Body of pancreas (tissue), 4 donors: Measurements from ENCODE around the gene NSUN2. TPM values are rescaled to one million over a fixed set of nuclear protein-coding genes. Genes with fewer than 3 reads are reported as not detected.

Experiments used
- ATAC-seq: fragments of 150-250 bp; one replicate; pipeline ENCODE4 v1.9.1; 2016
- DNase-seq, 4 donors: peaks; one replicate each; pipeline ENCODE4 v3.0.0-alpha.2; 2019
- H3K27ac ChIP-seq, 4 donors: fragments of 200-600 bp; sonication (generic); 1 replicate in 3 of 4; 2 replicates in 1 of 4; pipeline versions ENCODE4 v1.5.1 to v1.6.1; 2016 to 2019; ENCODE audit warnings: mild to moderate bottlenecking in 1 of 4, mixed read lengths in 1 of 4, moderate library complexity in 1 of 4
- H3K27me3 ChIP-seq, 2 donors: fragments of 200-600 bp; sonication (generic); one replicate each; pipeline ENCODE4 v1.6.0; 2016; ENCODE audit warnings: mild to moderate bottlenecking in 1 of 2
- H3K36me3 ChIP-seq, 2 donors: fragments of 200-600 bp; sonication (generic); replicated peaks in 1 of 2; 2 replicates each; pipeline ENCODE4 v1.5.1; 2016; ENCODE audit warnings: low read depth in 2 of 2; ENCODE audit not compliant: insufficient read depth in 1 of 2
- H3K4me1 ChIP-seq: fragments of 200-600 bp; sonication (generic); one replicate; pipeline ENCODE4 v1.6.0; 2016
- H3K4me3 ChIP-seq, 2 donors: fragments of 200-600 bp; sonication (generic); 1 replicate in 1 of 2; 2 replicates in 1 of 2; pipeline ENCODE4 v1.5.1; 2016 to 2019
- H3K9me3 ChIP-seq, 3 donors: fragments of 200-600 bp; sonication (generic); 1 replicate in 2 of 3; 2 replicates in 1 of 3; pipeline ENCODE4 v1.5.1; 2016
- CTCF ChIP-seq, 7 experiments: fragments of 450-650 bp in 4 of 7; fragments of 200-600 bp in 3 of 7; sonication (generic) in 3 of 7; IDR thresholded peaks; one replicate each; pipeline ENCODE4 v1.5.1; 2016 to 2019; ENCODE audit warnings: antibody characterized with exemption in 7 of 7
- POLR2A ChIP-seq, 3 donors: fragments of 450-650 bp; IDR thresholded peaks; one replicate each; pipeline ENCODE4 v1.6.1; 2016; ENCODE audit warnings: antibody characterized with exemption in 3 of 3, mild to moderate bottlenecking in 2 of 3
- WGBS, 2 donors: methylation state at CpG; one replicate each; pipeline ENCODE4 v1.1.5; 2017; 5-methylcytosine and 5-hydroxymethylcytosine counted together
- intact Hi-C: fragments of 100-400 bp; cut with DNase I; formaldehyde crosslinking; loops from one replicate; pipeline ENCODE4 v1.15.1; 2023
- total RNA-seq, 2 donors: library from RNA; depleted of rRNA; stranded (reverse); fragments of >200 nt; gene quantifications; one replicate each; pipeline ENCODE4 v1.1.0, GENCODE V29; 2016

The NSUN2 gene
- total RNA-seq, 2 donors from 2014 or later = 35.0 to 45.8 TPM

DNA sequence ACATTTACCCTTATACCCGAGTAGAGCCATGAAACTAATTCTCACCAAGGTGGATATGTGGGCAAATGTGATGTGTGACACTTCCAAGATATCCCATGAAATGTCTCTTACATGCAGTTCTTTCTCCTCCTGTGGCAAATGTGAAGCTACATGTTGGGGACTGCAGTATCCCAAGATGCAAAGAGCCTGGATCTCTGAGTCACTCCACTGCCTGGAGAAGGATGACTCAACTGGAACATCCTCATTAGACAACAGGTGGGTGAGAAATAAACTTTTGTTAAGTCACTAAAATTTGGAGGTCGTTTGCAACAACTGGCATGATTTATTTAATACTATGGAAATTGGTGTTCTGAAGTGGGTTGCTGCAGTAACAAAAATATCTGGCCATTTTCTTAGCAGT lies 43.9 kb upstream of the NSUN2 start:
- TF ChIP-seq POLR2A (IDR thresholded peaks at IDR 0.05) (no peak), CTCF (IDR thresholded peaks at IDR 0.05) (no peak)
- Histone ChIP-seq H3K9me3 (no peaks in the 10 kb centered on the region), H3K27ac (no peak overlapping the region), H3K36me3 (no peaks in the 10 kb centered on the region), H3K4me3 (no peak overlapping the region), H3K27me3 (no peaks in the 10 kb centered on the region), H3K4me1 (no peaks in the 10 kb centered on the region)
- ATAC-seq (no peak), DNase-seq (no peak)
- intact Hi-C loops = no loop called here
- 47 to 63% methylated on average over 2 of the region's 2 CpGs for WGBS, 2 donors

GRCh38 chr5:6675784-6676491 lies 43.1 kb upstream of the NSUN2 start:
- no peak for ATAC-seq
- no peaks in the 10 kb centered on the region for H3K36me3 ChIP-seq
- no peak overlapping the region for H3K27ac ChIP-seq
- no peak for TF ChIP-seq CTCF (IDR thresholded peaks at IDR 0.05)
- TF ChIP-seq POLR2A (IDR thresholded peaks at IDR 0.05) = no peak
- intact Hi-C loops = no loop called here
- DNase-seq = no peak
- no peaks in the 10 kb centered on the region for H3K4me1 ChIP-seq
- no peaks in the 10 kb centered on the region for H3K27me3 ChIP-seq
- H3K4me3 ChIP-seq = no peak overlapping the region
- H3K9me3 ChIP-seq = no peaks in the 10 kb centered on the region
- 89 to 91% methylated on average over 5 of the region's 5 CpGs for WGBS, 2 donors

DNA sequence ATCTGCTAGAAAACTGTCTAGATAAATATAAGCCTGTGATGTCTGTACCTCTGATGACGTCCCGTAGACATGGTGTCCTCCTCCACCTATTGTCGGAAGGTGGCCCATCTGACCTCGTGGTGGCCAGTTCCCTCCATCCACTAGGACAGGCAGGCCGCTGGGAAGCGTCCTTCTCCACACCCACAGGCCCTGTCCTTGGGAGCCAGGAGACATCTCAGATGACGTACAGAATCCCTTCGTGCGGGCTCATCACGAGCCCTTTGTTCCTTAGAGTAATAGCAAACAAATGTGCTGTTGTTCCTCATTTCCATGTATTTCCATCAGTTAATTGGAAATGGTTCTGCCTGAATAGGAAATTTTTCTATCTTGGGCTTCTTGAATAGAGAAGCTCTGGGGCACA lies 42.0 kb upstream of the NSUN2 start:
- H3K4me3 ChIP-seq = no peak overlapping the region
- no peaks in the 10 kb centered on the region for H3K9me3 ChIP-seq
- no peak for TF ChIP-seq POLR2A (IDR thresholded peaks at IDR 0.05)
- no peak for TF ChIP-seq CTCF (IDR thresholded peaks at IDR 0.05)
- 90 to 95% methylated on average over 10 of the region's 10 CpGs for WGBS, 2 donors
- ATAC-seq (no peak), DNase-seq (no peak)
- H3K36me3 ChIP-seq = no peaks in the 10 kb centered on the region
- intact Hi-C loops = no loop called here
- H3K27me3 ChIP-seq = no peaks in the 10 kb centered on the region
- no peaks in the 10 kb centered on the region for H3K4me1 ChIP-seq
- no peak overlapping the region for H3K27ac ChIP-seq

DNA sequence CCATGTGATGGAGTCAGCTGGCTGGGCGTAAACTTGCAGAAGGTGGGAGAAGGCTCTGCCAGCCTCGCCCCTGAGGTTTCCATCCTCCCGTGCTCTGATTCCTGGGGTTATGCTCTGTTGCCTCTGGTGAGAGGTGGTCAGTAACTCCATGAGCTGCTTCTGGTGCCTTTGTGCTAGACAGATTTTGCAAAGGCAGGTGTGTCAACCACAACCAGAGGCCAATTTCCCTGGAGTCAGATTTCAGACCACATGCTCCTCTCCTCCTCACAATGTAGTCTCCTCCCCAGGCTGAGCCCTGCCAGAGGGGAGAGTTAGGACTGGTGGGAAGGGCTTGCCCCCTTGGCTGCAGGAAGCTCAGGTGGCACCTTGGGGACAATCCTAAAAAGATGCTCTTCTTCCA lies 41.6 kb upstream of the NSUN2 start:
- no peak overlapping the region for H3K27ac ChIP-seq
- no peak for DNase-seq
- H3K4me3 ChIP-seq = no peak overlapping the region
- H3K4me1 ChIP-seq = no peaks in the 10 kb centered on the region
- TF ChIP-seq POLR2A (IDR thresholded peaks at IDR 0.05) (no peak), CTCF (IDR thresholded peaks at IDR 0.05) (no peak)
- no peaks in the 10 kb centered on the region for H3K27me3 ChIP-seq
- no peaks in the 10 kb centered on the region for H3K9me3 ChIP-seq
- 87% methylated on average over 3 of the region's 3 CpGs for WGBS, 2 donors
- no peak for ATAC-seq
- no peaks in the 10 kb centered on the region for H3K36me3 ChIP-seq
- intact Hi-C loops = no loop called here

DNA sequence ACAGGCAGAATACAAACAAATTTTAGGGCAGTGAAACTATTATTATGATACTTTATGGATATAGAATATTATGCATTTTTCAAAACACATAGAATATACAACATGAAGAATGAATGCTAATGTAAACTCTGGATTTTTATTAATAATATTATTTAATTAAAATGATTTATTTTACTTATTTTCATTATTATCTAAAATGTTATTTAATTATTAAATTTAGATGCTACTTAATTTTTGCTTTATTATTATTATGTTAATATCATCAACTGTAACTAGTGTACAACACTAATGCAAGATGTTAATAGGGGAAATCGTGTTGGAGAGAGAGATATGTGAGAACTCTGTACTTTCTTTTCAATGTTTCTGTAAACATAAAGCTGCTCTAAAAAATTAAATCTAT lies 41.1 kb upstream of the NSUN2 start:
- Histone ChIP-seq H3K4me1 (no peaks in the 10 kb centered on the region), H3K36me3 (no peaks in the 10 kb centered on the region), H3K27me3 (no peaks in the 10 kb centered on the region), H3K27ac (no peak overlapping the region), H3K9me3 (no peaks in the 10 kb centered on the region), H3K4me3 (no peak overlapping the region)
- DNase-seq (no peak), ATAC-seq (no peak)
- intact Hi-C loops = no loop called here
- TF ChIP-seq CTCF (IDR thresholded peaks at IDR 0.05) (no peak), POLR2A (IDR thresholded peaks at IDR 0.05) (no peak)
- WGBS, 2 donors = 62 to 78% methylated on average over 1 of the region's 1 CpG
